NCI-H82 treated with DMSO at 0.1 percent for 48 hours (cell line): ENCODE results near the gene GPR146.
"Not testable (repeated sequence)": the region's sequence is repeated elsewhere in the genome, so short reads cannot be mapped to it uniquely, and the experiment has no call there.

Source experiments
- DNase-seq: peaks from one replicate; lab custom pipeline; 2025; ENCODE audit not compliant: unreplicated experiment; lab: John Stamatoyannopoulos, UW

Gene GPR146

GRCh38 chr7:1024876-1025742 lies 19.2 kb upstream of the GPR146 start:
- no peak for DNase-seq

GRCh38 chr7:1025743-1026581 lies 18.4 kb upstream of the GPR146 start:
- DNase-seq, result no peak

GRCh38 chr7:1026721-1027161 lies 17.6 kb upstream of the GPR146 start:
- DNase-seq, result no peak

GRCh38 chr7:1027242-1028043 lies 16.9 kb upstream of the GPR146 start:
- DNase-seq, result no peak

- peak; percentile 67 for DNase-seq
Observed at GRCh38 chr7:1028044-1028770, 16.1 kb upstream of the GPR146 start.

GRCh38 chr7:1028775-1029636 lies 15.3 kb upstream of the GPR146 start:
- DNase-seq, result peak; percentile 26

- no peak for DNase-seq
Observed at GRCh38 chr7:1029637-1030443, 14.5 kb upstream of the GPR146 start.

GRCh38 chr7:1030444-1031070 lies 13.8 kb upstream of the GPR146 start:
- no peak for DNase-seq

- DNase-seq, result no peak
Observed at GRCh38 chr7:1031716-1032455, 12.5 kb upstream of the GPR146 start.

GRCh38 chr7:1032536-1033181 lies 11.7 kb upstream of the GPR146 start:
- no peak for DNase-seq

GRCh38 chr7:1033546-1034145 lies 10.7 kb upstream of the GPR146 start:
- DNase-seq, result no peak

GRCh38 chr7:1034769-1035168 lies 9.6 kb upstream of the GPR146 start:
- not testable (repeated sequence) for DNase-seq

- not testable (repeated sequence) for DNase-seq
Observed at GRCh38 chr7:1036164-1036928, 8.0 kb upstream of the GPR146 start.

GRCh38 chr7:1040233-1040632 lies 4.1 kb upstream of the GPR146 start:
- DNase-seq, result not testable (repeated sequence)

- peak; percentile 16 for DNase-seq
Observed at GRCh38 chr7:1040790-1041189, 3.6 kb upstream of the GPR146 start.
